ENCODE results near the gene GNG7. TPM values are rescaled to one million over a fixed set of nuclear protein-coding genes. Genes with fewer than 3 reads are reported as not detected.
"Not testable (repeated sequence)": the region's sequence is repeated elsewhere in the genome, so short reads cannot be mapped to it uniquely, and the experiment has no call there.

The GNG7 gene
- total RNA-seq, 2 experiments from 2014 or later, result 1.2 to 2.2 TPM

- no peaks in the 10 kb centered on the region for H3K36me3 Mint-ChIP-seq
- POLR2A ChIA-PET, result interaction anchor here (2.2 kb wide), 1 partner anchor 37 kb away, joined by 8 read pairs; the partner anchor contains the start of gene GADD45B
- ATAC-seq (ENCODE audit: low read depth), result no peak
- H3K4me1 Mint-ChIP-seq, result no peaks in the 10 kb centered on the region
- no peak overlapping the region for H3K4me3 Mint-ChIP-seq
- H3K9me3 Mint-ChIP-seq, result no peaks in the 10 kb centered on the region
- H3K27me3 Mint-ChIP-seq, result no peaks in the 10 kb centered on the region
- no peak for DNase-seq
- H3K27ac Mint-ChIP-seq, result no peak overlapping the region
These were observed 189.7 kb downstream of the GNG7 start for GRCh38 chr19:2512523-2513431.

- no peak for DNase-seq
- ATAC-seq (ENCODE audit: low read depth), result no peak
- POLR2A ChIA-PET, result interaction anchor here (2.2 kb wide), 1 partner anchor 36 kb away, joined by 8 read pairs; the partner anchor contains the start of gene GADD45B
- H3K27ac Mint-ChIP-seq, result no peak overlapping the region
- no peak overlapping the region for H3K4me3 Mint-ChIP-seq
- H3K4me1 Mint-ChIP-seq, result peaks cover 4% of the 10 kb centered on the region
- H3K36me3 Mint-ChIP-seq, result no peaks in the 10 kb centered on the region
- no peaks in the 10 kb centered on the region for H3K9me3 Mint-ChIP-seq
- H3K27me3 Mint-ChIP-seq, result no peaks in the 10 kb centered on the region
These were observed 190.5 kb downstream of the GNG7 start for GRCh38 chr19:2511991-2512390.

- no peak for DNase-seq
- no peak for ATAC-seq (ENCODE audit: low read depth)
- H3K4me1 Mint-ChIP-seq, result peaks cover 5% of the 10 kb centered on the region
- H3K4me3 Mint-ChIP-seq, result no peak overlapping the region
- POLR2A ChIA-PET, result interaction anchor here (0.6 to 2.2 kb wide), 2 partner anchors 35 to 50 kb away, joined by 6 to 8 read pairs; partner anchors contain the start of gene GADD45B
- H3K36me3 Mint-ChIP-seq, result no peaks in the 10 kb centered on the region
- H3K27ac Mint-ChIP-seq, result no peak overlapping the region
- no peaks in the 10 kb centered on the region for H3K27me3 Mint-ChIP-seq
- H3K9me3 Mint-ChIP-seq, result no peaks in the 10 kb centered on the region
These were observed 190.9 kb downstream of the GNG7 start for GRCh38 chr19:2511570-2511969.

- H3K9me3 Mint-ChIP-seq, result no peaks in the 10 kb centered on the region
- DNase-seq (no peak), ATAC-seq (ENCODE audit: low read depth) (no peak)
- no peak overlapping the region for H3K27ac Mint-ChIP-seq
- H3K27me3 Mint-ChIP-seq, result no peaks in the 10 kb centered on the region
- H3K4me3 Mint-ChIP-seq, result no peak overlapping the region
- no peaks in the 10 kb centered on the region for H3K36me3 Mint-ChIP-seq
- peaks cover 9% of the 10 kb centered on the region for H3K4me1 Mint-ChIP-seq
- POLR2A ChIA-PET, result no interaction called here
These were observed 193.4 kb downstream of the GNG7 start for GRCh38 chr19:2509096-2509495.

GRCh38 chr19:2507109-2507508, 195.4 kb downstream of the GNG7 start:
- peak; percentile 60 for ATAC-seq (ENCODE audit: low read depth)
- POLR2A ChIA-PET, result interaction anchor here (1.0 to 5.9 kb wide), 2 partner anchors 30 to 55 kb away, joined by 5 to 73 read pairs; partner anchors contain the start of gene GADD45B
- Mint-ChIP-seq H3K27me3 (no peaks in the 10 kb centered on the region), H3K9me3 (no peaks in the 10 kb centered on the region), H3K36me3 (no peaks in the 10 kb centered on the region), H3K4me3 (peak overlapping the region; percentile 61), H3K27ac (peak overlapping the region; percentile 85), H3K4me1 (peaks cover 20% of the 10 kb centered on the region)
- DNase-seq, result no peak

GRCh38 chr19:2506656-2507055, 195.8 kb downstream of the GNG7 start:
- POLR2A ChIA-PET, result interaction anchor here (1.0 to 5.9 kb wide), 2 partner anchors 30 to 55 kb away, joined by 5 to 73 read pairs; partner anchors contain the start of gene GADD45B
- Mint-ChIP-seq H3K4me3 (peak overlapping the region; percentile 61), H3K27ac (peak overlapping the region; percentile 85), H3K4me1 (peaks cover 20% of the 10 kb centered on the region)
- ATAC-seq (ENCODE audit: low read depth); DNase-seq; H3K36me3 Mint-ChIP-seq; H3K9me3 Mint-ChIP-seq; H3K27me3 Mint-ChIP-seq: not testable (repeated sequence)

GRCh38 chr19:2503521-2504109, 198.9 kb downstream of the GNG7 start:
- no peaks in the 10 kb centered on the region for H3K36me3 Mint-ChIP-seq
- no peaks in the 10 kb centered on the region for H3K9me3 Mint-ChIP-seq
- H3K27me3 Mint-ChIP-seq, result no peaks in the 10 kb centered on the region
- H3K4me1 Mint-ChIP-seq, result peaks cover 22% of the 10 kb centered on the region
- POLR2A ChIA-PET, result interaction anchor here (0.9 to 5.9 kb wide), 7 partner anchors 9 to 58 kb away, joined by 3 to 73 read pairs (median 4); partner anchors contain the start of gene GADD45B
- DNase-seq (peak; percentile 69), ATAC-seq (ENCODE audit: low read depth) (peak; percentile 81)
- H3K4me3 Mint-ChIP-seq, result peak overlapping the region; percentile 71
- H3K27ac Mint-ChIP-seq, result peak overlapping the region; percentile 95

- Mint-ChIP-seq H3K27ac (no peak overlapping the region), H3K4me3 (no peak overlapping the region), H3K27me3 (no peaks in the 10 kb centered on the region), H3K4me1 (peaks cover 18% of the 10 kb centered on the region), H3K9me3 (no peaks in the 10 kb centered on the region), H3K36me3 (no peaks in the 10 kb centered on the region)
- DNase-seq (no peak), ATAC-seq (ENCODE audit: low read depth) (no peak)
- POLR2A ChIA-PET, result no interaction called here
These were observed 201.6 kb downstream of the GNG7 start for GRCh38 chr19:2500841-2501261.

- no peak overlapping the region for H3K27ac Mint-ChIP-seq
- POLR2A ChIA-PET, result no interaction called here
- peaks cover 20% of the 10 kb centered on the region for H3K4me1 Mint-ChIP-seq
- H3K4me3 Mint-ChIP-seq, result no peak overlapping the region
- ATAC-seq (ENCODE audit: low read depth) (no peak), DNase-seq (no peak)
- no peaks in the 10 kb centered on the region for H3K9me3 Mint-ChIP-seq
- H3K36me3 Mint-ChIP-seq, result no peaks in the 10 kb centered on the region
- no peaks in the 10 kb centered on the region for H3K27me3 Mint-ChIP-seq
These were observed 202.3 kb downstream of the GNG7 start for GRCh38 chr19:2500156-2500555.

GRCh38 chr19:2497186-2497585, 205.3 kb downstream of the GNG7 start:
- no peak for ATAC-seq (ENCODE audit: low read depth)
- Mint-ChIP-seq H3K4me3 (no peak overlapping the region), H3K4me1 (peaks cover 10% of the 10 kb centered on the region), H3K9me3 (no peaks in the 10 kb centered on the region), H3K36me3 (no peaks in the 10 kb centered on the region), H3K27me3 (peaks cover 12% of the 10 kb centered on the region), H3K27ac (no peak overlapping the region)
- POLR2A ChIA-PET, result interaction anchor here (0.8 to 7.2 kb wide), 3 partner anchors 9 to 73 kb away, joined by 3 to 63 read pairs (median 3); partner anchors contain the start of gene GADD45B
- no peak for DNase-seq

GRCh38 chr19:2495651-2496316, 206.7 kb downstream of the GNG7 start:
- Mint-ChIP-seq H3K27ac (no peak overlapping the region), H3K4me3 (peak overlapping the region; percentile 63)

GRCh38 chr19:2495130-2495641, 207.3 kb downstream of the GNG7 start:
- POLR2A ChIA-PET, result interaction anchor here (0.8 to 7.2 kb wide), 7 partner anchors 8 to 104 kb away, joined by 3 to 63 read pairs (median 4); partner anchors contain the start of gene GADD45B
- no peak for DNase-seq
- peaks cover 16% of the 10 kb centered on the region for H3K4me1 Mint-ChIP-seq

More at GRCh38 chr19:2495651-2496316, 206.7 kb downstream of the GNG7 start:
- no peak for ATAC-seq (ENCODE audit: low read depth)
- no peaks in the 10 kb centered on the region for H3K9me3 Mint-ChIP-seq
- no peak for DNase-seq
- POLR2A ChIA-PET, result interaction anchor here (0.6 to 7.2 kb wide), 5 partner anchors 19 to 103 kb away, joined by 3 to 63 read pairs (median 6); partner anchors contain the start of gene GADD45B
- H3K4me1 Mint-ChIP-seq, result peaks cover 14% of the 10 kb centered on the region
- peaks cover 22% of the 10 kb centered on the region for H3K27me3 Mint-ChIP-seq
- no peaks in the 10 kb centered on the region for H3K36me3 Mint-ChIP-seq

More at GRCh38 chr19:2495130-2495641, 207.3 kb downstream of the GNG7 start:
- H3K27ac Mint-ChIP-seq, result no peak overlapping the region
- peak; percentile 29 for ATAC-seq (ENCODE audit: low read depth)
- peak overlapping the region; percentile 79 for H3K4me3 Mint-ChIP-seq
- H3K9me3 Mint-ChIP-seq, result no peaks in the 10 kb centered on the region
- H3K27me3 Mint-ChIP-seq, result peaks cover 28% of the 10 kb centered on the region
- H3K36me3 Mint-ChIP-seq, result no peaks in the 10 kb centered on the region
